D721Med (cell line): ENCODE measurements around the gene PCBP4.

Source experiments
- DNase-seq: peaks from one replicate; pipeline ENCODE4 v3.0.0; 2011; ENCODE audit warnings: low spot score; ENCODE audit not compliant: insufficient read length
- FAIRE-seq: peaks from 2 replicates; lab custom pipeline; 2011; peaks lifted over from hg19 to GRCh38; lab: Jason Lieb, UNC
- TF ChIP-seq, protein P1 (sequence below): IDR thresholded peaks from 2 replicates; pipeline ENCODE4 v1.5.1; 2012; ENCODE audit warnings: mild to moderate bottlenecking, control low read depth; ENCODE audit not compliant: insufficient read depth; ENCODE audit errors: missing control alignments

Gene PCBP4

DNA sequence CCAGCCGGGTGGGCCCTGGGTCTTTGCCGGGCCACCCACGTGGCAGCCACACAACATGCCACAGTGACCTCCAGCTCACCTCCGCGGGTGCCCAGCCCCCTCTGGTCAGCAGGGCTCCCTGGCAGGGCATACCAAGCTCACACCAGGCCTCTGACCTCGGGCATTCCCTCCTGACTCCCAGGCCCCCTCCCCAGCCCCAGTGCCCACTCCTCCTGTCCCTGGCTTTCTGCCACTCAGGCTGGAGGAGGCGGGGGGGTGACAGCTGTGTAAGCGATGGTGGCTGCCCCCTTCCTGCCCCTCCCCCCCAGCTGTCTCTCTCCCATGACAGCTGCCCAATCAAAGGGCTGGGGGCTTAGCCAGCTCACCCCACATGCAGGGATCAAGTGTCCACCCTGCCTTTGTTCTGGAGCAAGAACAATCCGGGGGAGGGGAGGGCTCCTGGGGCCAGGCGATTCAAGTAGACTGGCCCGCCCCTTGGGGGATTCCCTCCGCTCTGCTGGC, 3.3 kb downstream of the PCBP4 start:
- no peak for FAIRE-seq
- no peak for DNase-seq
- TF ChIP-seq, protein P1, sequence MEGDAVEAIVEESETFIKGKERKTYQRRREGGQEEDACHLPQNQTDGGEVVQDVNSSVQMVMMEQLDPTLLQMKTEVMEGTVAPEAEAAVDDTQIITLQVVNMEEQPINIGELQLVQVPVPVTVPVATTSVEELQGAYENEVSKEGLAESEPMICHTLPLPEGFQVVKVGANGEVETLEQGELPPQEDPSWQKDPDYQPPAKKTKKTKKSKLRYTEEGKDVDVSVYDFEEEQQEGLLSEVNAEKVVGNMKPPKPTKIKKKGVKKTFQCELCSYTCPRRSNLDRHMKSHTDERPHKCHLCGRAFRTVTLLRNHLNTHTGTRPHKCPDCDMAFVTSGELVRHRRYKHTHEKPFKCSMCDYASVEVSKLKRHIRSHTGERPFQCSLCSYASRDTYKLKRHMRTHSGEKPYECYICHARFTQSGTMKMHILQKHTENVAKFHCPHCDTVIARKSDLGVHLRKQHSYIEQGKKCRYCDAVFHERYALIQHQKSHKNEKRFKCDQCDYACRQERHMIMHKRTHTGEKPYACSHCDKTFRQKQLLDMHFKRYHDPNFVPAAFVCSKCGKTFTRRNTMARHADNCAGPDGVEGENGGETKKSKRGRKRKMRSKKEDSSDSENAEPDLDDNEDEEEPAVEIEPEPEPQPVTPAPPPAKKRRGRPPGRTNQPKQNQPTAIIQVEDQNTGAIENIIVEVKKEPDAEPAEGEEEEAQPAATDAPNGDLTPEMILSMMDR: no peak

DNA sequence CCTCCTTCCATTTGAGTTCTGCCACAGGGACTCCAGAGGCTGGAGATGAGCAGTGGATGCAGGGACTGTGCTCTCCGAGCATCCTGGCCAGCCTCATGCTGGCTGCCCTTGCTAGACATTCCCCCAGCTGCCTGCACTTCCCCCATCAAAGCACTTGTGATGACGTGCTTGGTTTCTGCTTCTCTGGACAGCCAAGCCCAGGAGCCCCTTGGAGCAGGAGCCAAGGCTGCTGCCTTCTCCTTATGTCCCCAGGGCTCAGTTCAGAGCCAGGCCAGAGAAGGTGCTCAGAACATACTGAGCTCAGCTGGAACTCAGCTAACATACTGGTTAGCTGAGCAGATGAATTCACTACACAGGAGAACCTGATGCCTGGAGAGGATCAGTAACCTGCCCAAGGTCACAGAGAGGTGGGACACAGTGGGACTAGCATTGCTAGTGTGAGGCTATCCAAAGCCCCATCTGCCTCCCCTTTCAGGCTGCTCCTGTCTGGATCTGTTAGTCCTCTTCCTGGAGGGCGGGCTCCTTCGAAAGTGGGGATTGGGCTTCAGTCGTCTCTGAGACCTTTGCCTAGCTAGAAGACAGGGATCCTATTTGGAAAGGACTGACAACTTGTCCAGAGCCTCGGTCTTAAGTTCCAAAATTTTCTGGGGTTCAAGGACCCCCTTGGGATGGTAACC, 4.3 kb downstream of the PCBP4 start:
- FAIRE-seq: no peak
- TF ChIP-seq, protein P1: no peak
- DNase-seq: no peak

DNA sequence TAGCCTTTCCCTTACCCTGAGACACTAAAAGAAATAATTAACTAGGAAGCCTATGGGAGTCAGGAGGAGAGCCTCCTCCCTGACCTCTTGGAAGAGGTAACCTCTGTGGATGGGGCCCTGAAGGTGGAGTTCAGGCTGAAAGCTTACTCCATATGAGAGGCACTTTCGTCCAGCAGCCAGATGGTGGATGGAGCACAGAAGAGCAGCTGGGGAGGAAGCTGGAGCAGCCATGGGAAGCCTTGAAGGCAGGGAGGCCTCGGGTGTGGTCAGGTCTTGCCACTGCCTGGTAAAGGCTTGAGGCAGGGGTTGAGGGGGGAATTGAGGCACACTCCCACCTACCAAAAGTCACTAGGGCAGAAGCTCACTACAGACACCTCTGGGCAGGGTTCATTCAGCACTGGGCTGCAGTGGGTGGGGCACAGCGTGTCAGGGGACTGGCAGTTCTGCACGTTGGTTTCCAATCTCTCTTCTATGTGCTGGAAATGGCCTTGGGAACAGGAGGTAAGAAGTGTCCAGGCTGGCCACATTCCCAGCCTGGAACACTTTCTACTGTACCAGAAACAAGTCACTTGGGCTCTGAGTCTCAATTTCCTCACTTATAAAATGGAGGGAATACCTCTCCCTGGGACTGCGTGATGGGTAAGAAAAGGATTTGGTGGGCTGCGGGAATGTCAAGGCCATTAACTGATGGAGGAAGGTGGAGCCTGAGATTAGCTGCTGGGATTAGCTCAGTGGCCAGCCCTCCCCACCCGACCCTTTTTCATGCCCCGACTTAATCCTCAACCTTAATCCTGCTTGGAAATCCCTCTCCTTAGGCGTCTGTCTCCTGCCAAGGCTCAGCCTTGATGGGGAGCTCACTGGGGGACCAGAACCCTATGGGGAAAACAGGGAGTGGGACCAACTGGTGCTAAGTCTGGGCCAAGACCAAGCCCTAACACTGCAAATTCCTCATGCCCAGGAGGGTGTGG, 5.4 kb downstream of the PCBP4 start:
- DNase-seq: peak; percentile 92
- TF ChIP-seq, protein P1: no peak
- peak; percentile 92 for FAIRE-seq

DNA sequence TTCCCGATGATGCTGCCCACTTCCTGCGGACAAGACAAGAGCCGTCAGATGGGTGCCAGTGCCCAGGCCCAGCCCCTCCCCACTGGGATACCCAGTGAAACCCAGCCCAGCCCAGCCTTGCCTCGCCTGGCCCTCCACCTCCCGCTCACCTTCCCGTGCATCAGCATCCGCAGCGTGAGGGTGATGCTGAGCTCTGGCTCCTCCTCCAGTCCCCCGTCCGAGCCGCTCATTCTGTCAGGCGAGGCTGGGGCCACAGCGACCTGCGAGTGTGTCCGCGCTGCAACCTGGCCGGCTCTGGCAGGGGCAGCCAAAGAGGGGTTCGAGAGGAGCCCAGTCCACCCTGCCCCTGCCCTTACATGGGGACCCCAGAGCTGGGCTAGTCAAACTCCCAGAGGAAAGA, 6.2 kb downstream of the PCBP4 start:
- DNase-seq (no peak), FAIRE-seq (no peak)
- TF ChIP-seq, protein P1: no peak

DNA sequence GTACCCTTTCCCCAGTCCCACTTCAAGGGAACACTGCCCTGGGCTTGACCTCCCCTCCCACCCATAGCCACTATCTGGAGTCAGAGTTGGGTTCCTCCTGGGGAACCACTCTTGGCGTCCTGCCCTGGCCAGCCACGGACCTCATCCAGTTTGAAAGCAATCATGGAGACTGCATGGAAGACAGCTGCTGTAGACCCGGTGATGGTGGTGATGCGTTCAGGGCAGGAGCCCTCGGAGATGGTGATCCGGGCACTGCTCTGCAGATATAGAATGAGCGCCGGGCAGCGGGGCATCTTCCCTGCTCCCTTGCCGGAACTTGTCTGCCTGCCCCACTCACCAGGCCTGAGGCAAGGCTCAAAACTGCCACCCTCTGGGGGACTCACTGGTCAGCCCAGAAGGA, 6.9 kb downstream of the PCBP4 start:
- TF ChIP-seq, protein P1: no peak
- DNase-seq (no peak), FAIRE-seq (no peak)

DNA sequence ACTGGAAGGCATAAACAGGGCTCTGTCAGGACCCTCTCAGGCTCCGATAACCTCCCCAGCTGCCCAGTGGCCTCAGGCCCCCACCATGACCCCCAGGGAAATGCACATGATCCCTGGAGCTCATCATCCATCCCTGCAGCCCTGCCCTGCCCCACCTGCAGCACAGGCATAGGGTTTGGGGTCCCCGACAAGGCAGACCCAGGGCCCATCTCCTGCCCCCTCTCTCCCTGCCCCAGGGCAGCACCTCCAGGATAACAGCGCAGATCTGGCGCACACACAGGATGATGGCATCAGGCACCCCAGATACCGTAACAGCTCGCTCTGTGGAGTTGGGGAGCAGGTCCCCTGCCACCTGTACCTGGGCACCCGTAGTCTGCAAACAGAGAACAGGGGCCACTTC, 7.6 kb downstream of the PCBP4 start:
- TF ChIP-seq, protein P1: no peak
- DNase-seq: no peak
- FAIRE-seq: no peak
